B cell (primary cell): Measurements from ENCODE around the gene MAGEB10. TPM values are rescaled to one million over a fixed set of nuclear protein-coding genes. Genes with fewer than 3 reads are reported as not detected.

Source experiments
- ATAC-seq: fragments of 200-7000 bp; cut with Tn5 transposase; one replicate; pipeline ENCODE4 v1.10.0; 2021; ENCODE audit warnings: low read depth, mild to moderate bottlenecking, moderate number of reproducible peaks, moderate library complexity
- CTCF ChIA-PET: fragments of 350-600 bp; sonication (Branson Sonifier 250); formaldehyde crosslinking; loops from one replicate; lab custom pipeline; 2021; ENCODE audit warnings: antibody characterized with exemption, inconsistent platforms; lab: Charles Lee
- POLR2A ChIA-PET: fragments of 350-600 bp; sonication (Branson Sonifier 250); formaldehyde crosslinking; loops from one replicate; lab custom pipeline; 2021; ENCODE audit warnings: antibody characterized with exemption; lab: Charles Lee
- DNase-seq: peaks from one replicate; pipeline ENCODE4 v3.0.0; 2013
- H2AFZ ChIP-seq: 2 replicates; pipeline ENCODE4 v1.6.1; 2012; ENCODE audit warnings: mild to moderate bottlenecking, low read depth, low read length; ENCODE audit not compliant: insufficient read depth, poor library complexity, severe bottlenecking
- H3K27ac ChIP-seq, 2 donors: 1 replicate in 1 of 2; 2 replicates in 1 of 2; pipeline ENCODE4 v1.5.1; 2012 to 2013; ENCODE audit warnings: low read length in 2 of 2, mild to moderate bottlenecking in 2 of 2, moderate library complexity in 1 of 2
- H3K27me3 ChIP-seq, 4 experiments: fragments of 200-600 bp in 1 of 4; sonication (generic) in 1 of 4; replicated peaks in 1 of 4; 1 replicate in 2 of 4; 2 replicates in 2 of 4; pipeline versions ENCODE4 v1.6.1 to v1.7.0; 2013 to 2016; ENCODE audit warnings: low read length in 3 of 4, mild to moderate bottlenecking in 2 of 4, mixed read lengths in 1 of 4, moderate library complexity in 1 of 4; ENCODE audit not compliant: insufficient read depth in 4 of 4, control insufficient read depth in 3 of 4; ENCODE audit errors: control extremely low read depth in 1 of 4
- H3K36me3 ChIP-seq, 2 experiments: replicated peaks in 1 of 2; 1 replicate in 1 of 2; 2 replicates in 1 of 2; pipeline versions ENCODE4 v1.6.1 to v1.7.1; 2013; ENCODE audit warnings: low read length in 1 of 2; ENCODE audit not compliant: insufficient read depth in 2 of 2, control insufficient read depth in 1 of 2; ENCODE audit errors: control extremely low read depth in 1 of 2, extremely low read depth in 1 of 2
- H3K4me1 ChIP-seq, 2 donors: fragments of 200-600 bp in 1 of 2; sonication (generic) in 1 of 2; 1 replicate in 1 of 2; 2 replicates in 1 of 2; pipeline versions ENCODE4 v1.5.1 to v1.6.1; 2013 to 2017; ENCODE audit warnings: low read length in 2 of 2; ENCODE audit not compliant: control insufficient read depth in 2 of 2, insufficient read depth in 2 of 2
- H3K4me2 ChIP-seq: replicated peaks from 2 replicates; pipeline ENCODE3; 2012; ENCODE audit warnings: mild to moderate bottlenecking, low read depth, low read length; ENCODE audit not compliant: poor library complexity, severe bottlenecking
- H3K4me3 ChIP-seq, 5 experiments: fragments of 200-600 bp in 1 of 5; sonication (generic) in 1 of 5; 1 replicate in 3 of 5; 2 replicates in 2 of 5; pipeline versions ENCODE4 v1.5.1 to v1.7.0; 2011 to 2016; ENCODE audit warnings: low read length in 4 of 5, mild to moderate bottlenecking in 4 of 5, low read depth in 2 of 5, control low read depth in 1 of 5, moderate library complexity in 1 of 5; ENCODE audit not compliant: insufficient read depth in 1 of 5; ENCODE audit errors: control extremely low read depth in 1 of 5, extremely low read depth in 1 of 5
- H3K79me2 ChIP-seq: fragments of 200-600 bp; sonication (generic); one replicate; pipeline ENCODE4 v1.6.0; 2016; ENCODE audit warnings: low read length; ENCODE audit not compliant: control insufficient read depth, insufficient read depth
- H3K9ac ChIP-seq: fragments of 200-600 bp; sonication (generic); 2 replicates; pipeline ENCODE4 v1.6.1; 2017; ENCODE audit warnings: mild to moderate bottlenecking, low read length, moderate library complexity
- H3K9me3 ChIP-seq, 3 donors: one replicate each; pipeline versions ENCODE4 v1.6.1 to v1.7.1; 2013; ENCODE audit warnings: low read length in 2 of 3; ENCODE audit not compliant: control insufficient read depth in 2 of 3, insufficient read depth in 1 of 3; ENCODE audit errors: control extremely low read depth in 1 of 3
- H4K20me1 ChIP-seq: 2 replicates; pipeline ENCODE4 v1.6.0; 2012; ENCODE audit warnings: mild to moderate bottlenecking, low read length; ENCODE audit not compliant: insufficient read depth, control insufficient read depth, poor library complexity, severe bottlenecking
- H3K27ac Mint-ChIP-seq: one replicate; pipeline ENCODE4 v1.8.0; 2021; ENCODE audit warnings: mixed read lengths
- H3K27me3 Mint-ChIP-seq: one replicate; pipeline ENCODE4 v1.8.0; 2021; ENCODE audit warnings: mixed read lengths
- H3K4me1 Mint-ChIP-seq: one replicate; pipeline ENCODE4 v1.8.0; 2021; ENCODE audit warnings: mixed read lengths
- H3K4me3 Mint-ChIP-seq: one replicate; pipeline ENCODE4 v1.8.0; 2021; ENCODE audit warnings: mixed read lengths
- H3K9me3 Mint-ChIP-seq: one replicate; pipeline ENCODE4 v1.8.0; 2022; ENCODE audit warnings: mixed read lengths; ENCODE audit not compliant: insufficient read depth
- EZH2 ChIP-seq: IDR thresholded peaks from 2 replicates; pipeline ENCODE4 v1.6.1; 2012; ENCODE audit warnings: borderline replicate concordance, low read depth, mild to moderate bottlenecking, moderate library complexity, low read length; ENCODE audit not compliant: insufficient read depth, poor library complexity, severe bottlenecking
- WGBS: methylation state at CpG from one replicate; pipeline ENCODE4 v1.1.5; 2013; ENCODE audit warnings: missing lambda C conversion rate; ENCODE audit not compliant: insufficient coverage; 5-methylcytosine and 5-hydroxymethylcytosine counted together
- intact Hi-C: fragments of 100-400 bp; cut with micrococcal nuclease; formaldehyde crosslinking; loops from one replicate; pipeline ENCODE4 v1.10.0; 2022
- polyA plus RNA-seq: library from polyadenylated mRNA; depleted of rRNA; stranded (reverse); fragments of >200 nt; gene quantifications from 2 replicates; pipeline ENCODE4 v1.2.3, GENCODE V29; 2012
- total RNA-seq, 2 donors: library from RNA; stranded (reverse); fragments of 120-200 nt in 1 of 2; gene quantifications; 1 replicate in 1 of 2; 2 replicates in 1 of 2; pipeline versions ENCODE4 v1.2.3 to v1.2.4, GENCODE V29; 2013 to 2022
- TF ChIP-seq, protein P1 (sequence below): fragments of 200-600 bp; IDR thresholded peaks from one replicate; pipeline ENCODE4 v1.8.0; 2022; ENCODE audit warnings: antibody characterized with exemption, mild to moderate bottlenecking

MAGEB10 gene
- total and polyA plus RNA-seq, 2 donors (not counting 1 experiment from before 2014, with no cell fraction given) = not detected

DNA sequence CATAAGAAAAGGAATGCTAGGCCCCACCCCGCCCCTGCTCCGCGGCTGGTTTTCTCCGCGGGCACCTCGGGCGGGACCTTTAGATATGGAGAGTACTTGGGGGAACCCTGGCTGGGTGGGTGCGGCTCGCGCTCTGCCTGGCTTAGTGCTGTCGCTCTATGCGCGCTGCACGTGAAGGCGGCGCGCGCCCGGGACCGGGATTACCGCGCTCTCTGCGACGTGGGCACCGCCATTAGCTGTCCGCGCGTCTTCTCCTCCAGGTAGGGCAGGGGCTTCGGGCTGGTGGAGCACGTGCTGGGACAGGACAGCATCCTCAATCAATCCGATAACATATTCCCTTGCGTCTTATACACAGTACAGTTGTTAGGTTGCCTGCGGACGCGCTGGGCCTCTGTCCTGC is 56.0 kb downstream of the MAGEB10 start:
- no peak for DNase-seq
- peaks cover 0 to 7% (median 0%) of the 10 kb centered on the region in 3 donors for H3K9me3 ChIP-seq

More for the DNA sequence above, 56.0 kb downstream of the MAGEB10 start:
- Histone ChIP-seq H3K27me3 (no peaks in the 10 kb centered on the region), H3K9ac (no peak overlapping the region), H2AFZ (no peak overlapping the region), H3K4me1 (no peaks in the 10 kb centered on the region), H3K4me3 (no peak overlapping the region), H3K4me2 (no peak overlapping the region), H3K27ac (no peak overlapping the region), H3K79me2 (no peaks in the 10 kb centered on the region), H3K36me3 (no peaks in the 10 kb centered on the region), H4K20me1 (no peaks in the 10 kb centered on the region)
- intact Hi-C loops = no loop called here
- H3K27ac Mint-ChIP-seq = no peak overlapping the region
- H3K4me1 Mint-ChIP-seq = no peaks in the 10 kb centered on the region
- no peak overlapping the region for H3K4me3 Mint-ChIP-seq
- H3K27me3 Mint-ChIP-seq = no peaks in the 10 kb centered on the region
- ChIA-PET CTCF (no interaction called here), POLR2A (no interaction called here)
- H3K9me3 Mint-ChIP-seq = no peaks in the 10 kb centered on the region
- 68% methylated on average over 20 of the region's 35 CpGs for WGBS
- TF ChIP-seq EZH2 = no peak
- TF ChIP-seq, protein P1, sequence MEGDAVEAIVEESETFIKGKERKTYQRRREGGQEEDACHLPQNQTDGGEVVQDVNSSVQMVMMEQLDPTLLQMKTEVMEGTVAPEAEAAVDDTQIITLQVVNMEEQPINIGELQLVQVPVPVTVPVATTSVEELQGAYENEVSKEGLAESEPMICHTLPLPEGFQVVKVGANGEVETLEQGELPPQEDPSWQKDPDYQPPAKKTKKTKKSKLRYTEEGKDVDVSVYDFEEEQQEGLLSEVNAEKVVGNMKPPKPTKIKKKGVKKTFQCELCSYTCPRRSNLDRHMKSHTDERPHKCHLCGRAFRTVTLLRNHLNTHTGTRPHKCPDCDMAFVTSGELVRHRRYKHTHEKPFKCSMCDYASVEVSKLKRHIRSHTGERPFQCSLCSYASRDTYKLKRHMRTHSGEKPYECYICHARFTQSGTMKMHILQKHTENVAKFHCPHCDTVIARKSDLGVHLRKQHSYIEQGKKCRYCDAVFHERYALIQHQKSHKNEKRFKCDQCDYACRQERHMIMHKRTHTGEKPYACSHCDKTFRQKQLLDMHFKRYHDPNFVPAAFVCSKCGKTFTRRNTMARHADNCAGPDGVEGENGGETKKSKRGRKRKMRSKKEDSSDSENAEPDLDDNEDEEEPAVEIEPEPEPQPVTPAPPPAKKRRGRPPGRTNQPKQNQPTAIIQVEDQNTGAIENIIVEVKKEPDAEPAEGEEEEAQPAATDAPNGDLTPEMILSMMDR = no peak
- no peak for ATAC-seq

Other genes starting within 250 kb of the MAGEB10 start
- not detected in 2 replicates for gene DCAF8L2, start 217.6 kb upstream of the MAGEB10 start, total RNA-seq
- gene DCAF8L2, start 217.6 kb upstream of the MAGEB10 start, polyA plus RNA-seq = not detected in 2 replicates
- gene DCAF8L1, start 173.5 kb downstream of the MAGEB10 start, total RNA-seq = not detected in 2 replicates
- gene DCAF8L1, start 173.5 kb downstream of the MAGEB10 start, polyA plus RNA-seq = not detected in 2 replicates